Heart left ventricle (tissue), 13 donors: ENCODE results near the gene STXBP1.

Experiments used
- POLR2A ChIP-seq, 2 donors: fragments of 450-650 bp; IDR thresholded peaks; one replicate each; pipeline ENCODE4 v1.6.1; 2017; ENCODE audit warnings: antibody characterized with exemption in 2 of 2, mild to moderate bottlenecking in 2 of 2, moderate library complexity in 2 of 2
- TF ChIP-seq, protein P1 (sequence below), 12 donors: fragments of 200-600 bp; sonication (generic) in 4 of 12; IDR thresholded peaks; one replicate each; pipeline versions ENCODE4 v1.5.0 to v1.8.0; 2018 to 2022; ENCODE audit warnings: antibody characterized with exemption in 12 of 12, mild to moderate bottlenecking in 5 of 12
- donor health status: ischemic (EF 13 %, LVEDD 7.1; RV severe dilation, severe dysfunction).
- donor health status: DM: no; HTN: yes; CAD: no.
- donor health status: DM: no; HTN: no; CAD: no.
- donor health status: ischemic (EF 25% LVEDD 6.9; RV normal size, moderate dysfunction).
- donor health status: ischemic (EF 25% LVEDD 5.7; RV mildly dilated, moderate dysfunction).
- donor health status: ischemic (EF 35%, LVEDD 5.7; RV mildly dilated, moderate dysfunction).
- donor health status: nonischemic (EF 11% LVEDD 7.7; RV severe dilation, severe dysfunction).
- donor health status: DM: yes; HTN: yes; CAD: no.
- donor health status: PGD.
- donor health status: ischemic (EF 29% LVEDD 5.4; RV normal size, mild dysfunction).
- donor health status: nonischemic (EF 23%, LVEDD 6.1; RV moderate dilation, normal function).

DNA sequence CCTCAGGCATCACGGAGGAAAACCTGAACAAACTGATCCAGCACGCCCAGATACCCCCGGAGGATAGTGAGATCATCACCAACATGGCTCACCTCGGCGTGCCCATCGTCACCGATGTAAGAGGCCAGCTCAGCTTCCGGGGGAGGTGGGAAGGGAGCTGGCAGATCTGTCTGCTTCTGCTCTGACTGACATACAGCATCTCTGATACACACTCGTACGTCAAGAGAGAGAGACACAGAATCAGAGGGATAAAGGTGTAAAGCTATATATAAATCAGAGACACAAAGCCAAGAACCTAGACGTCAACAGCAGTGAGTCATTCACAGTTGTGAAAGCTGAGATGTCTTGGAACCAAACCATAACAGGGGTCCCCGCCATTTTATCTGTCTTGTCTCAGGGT lies 64.6 kb downstream of the STXBP1 start:
- TF ChIP-seq, protein P1, sequence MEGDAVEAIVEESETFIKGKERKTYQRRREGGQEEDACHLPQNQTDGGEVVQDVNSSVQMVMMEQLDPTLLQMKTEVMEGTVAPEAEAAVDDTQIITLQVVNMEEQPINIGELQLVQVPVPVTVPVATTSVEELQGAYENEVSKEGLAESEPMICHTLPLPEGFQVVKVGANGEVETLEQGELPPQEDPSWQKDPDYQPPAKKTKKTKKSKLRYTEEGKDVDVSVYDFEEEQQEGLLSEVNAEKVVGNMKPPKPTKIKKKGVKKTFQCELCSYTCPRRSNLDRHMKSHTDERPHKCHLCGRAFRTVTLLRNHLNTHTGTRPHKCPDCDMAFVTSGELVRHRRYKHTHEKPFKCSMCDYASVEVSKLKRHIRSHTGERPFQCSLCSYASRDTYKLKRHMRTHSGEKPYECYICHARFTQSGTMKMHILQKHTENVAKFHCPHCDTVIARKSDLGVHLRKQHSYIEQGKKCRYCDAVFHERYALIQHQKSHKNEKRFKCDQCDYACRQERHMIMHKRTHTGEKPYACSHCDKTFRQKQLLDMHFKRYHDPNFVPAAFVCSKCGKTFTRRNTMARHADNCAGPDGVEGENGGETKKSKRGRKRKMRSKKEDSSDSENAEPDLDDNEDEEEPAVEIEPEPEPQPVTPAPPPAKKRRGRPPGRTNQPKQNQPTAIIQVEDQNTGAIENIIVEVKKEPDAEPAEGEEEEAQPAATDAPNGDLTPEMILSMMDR (IDR thresholded peaks at IDR 0.05) = no peak
- TF ChIP-seq POLR2A (IDR thresholded peaks at IDR 0.05) = no peak
